AG10803 (cell line): Measurements from ENCODE around the gene ZNF641.

Experiments used
- DNase-seq: peaks from one replicate; pipeline ENCODE4 v3.0.0; 2010; ENCODE audit warnings: low read depth
- H3K4me3 ChIP-seq: 2 replicates; pipeline ENCODE4 v1.5.1; 2011; ENCODE audit warnings: mild to moderate bottlenecking, low read length, control low read depth
- CTCF ChIP-seq: conservative IDR thresholded peaks from 2 replicates; pipeline ENCODE4 v1.5.1; 2011; ENCODE audit warnings: mild to moderate bottlenecking, low read length, control low read depth, inconsistent platforms

The ZNF641 gene

GRCh38 chr12:48307269-48307668 is 43.5 kb downstream of the ZNF641 start:
- no peak overlapping the region for H3K4me3 ChIP-seq
- no peak for DNase-seq
- no peak for TF ChIP-seq CTCF

GRCh38 chr12:48305190-48305589 is 45.5 kb downstream of the ZNF641 start:
- no peak overlapping the region for H3K4me3 ChIP-seq
- no peak for TF ChIP-seq CTCF
- DNase-seq: no peak

- DNase-seq: no peak
- no peak for TF ChIP-seq CTCF
- H3K4me3 ChIP-seq: no peak overlapping the region
Observed at GRCh38 chr12:48302161-48302911, 48.4 kb downstream of the ZNF641 start.

GRCh38 chr12:48300774-48301173 is 49.9 kb downstream of the ZNF641 start:
- DNase-seq: no peak
- no peak for TF ChIP-seq CTCF

GRCh38 chr12:48296586-48297282 is 54.0 kb downstream of the ZNF641 start:
- TF ChIP-seq CTCF: no peak
- H3K4me3 ChIP-seq: peak overlapping the region; percentile 57
- DNase-seq: peak; percentile 55

More at GRCh38 chr12:48300774-48301173, 49.9 kb downstream of the ZNF641 start:
- no peak overlapping the region for H3K4me3 ChIP-seq

GRCh38 chr12:48292040-48292439 is 58.7 kb downstream of the ZNF641 start:
- H3K4me3 ChIP-seq: no peak overlapping the region
- no peak for DNase-seq
- no peak for TF ChIP-seq CTCF

- no peak overlapping the region for H3K4me3 ChIP-seq
- TF ChIP-seq CTCF: no peak
- no peak for DNase-seq
Observed at GRCh38 chr12:48291511-48291910, 59.2 kb downstream of the ZNF641 start.
